PC-3 (cell line): ENCODE data around the gene ANKS4B. TPM values are rescaled to one million over a fixed set of nuclear protein-coding genes. Genes with fewer than 3 reads are reported as not detected.

Source experiments
- ATAC-seq: fragments of 200-7000 bp; cut with Tn5 transposase; 2 replicates; pipeline ENCODE4 v1.9.1; 2020; ENCODE audit warnings: mild to moderate bottlenecking, moderate library complexity
- BruUV-seq: library from RNA; stranded (reverse); fragments of 400-500 nt; replicated peaks from 2 replicates; lab custom pipeline; 2021; lab: Mats Ljungman, UMichigan
- CTCF ChIA-PET: fragments of 300-600 bp; sonication (Branson Sonifier 250); formaldehyde crosslinking; loops from one replicate; lab custom pipeline; 2022; ENCODE audit warnings: antibody characterized with exemption; lab: Charles Lee
- POLR2A ChIA-PET: fragments of 300-600 bp; sonication (Branson Sonifier 250); formaldehyde crosslinking; loops from one replicate; lab custom pipeline; 2022; ENCODE audit warnings: antibody characterized with exemption; ENCODE audit not compliant: unreplicated experiment; lab: Charles Lee
- DNase-seq: peaks from one replicate; pipeline ENCODE4 v3.0.0-alpha.2; 2015
- H2AFZ ChIP-seq: fragments of 300-600 bp; sonication (generic); 2 replicates; pipeline ENCODE4 v1.6.0; 2016; ENCODE audit warnings: antibody characterized with exemption, low read length
- H3F3A ChIP-seq: fragments of 300-600 bp; sonication (generic); one replicate; pipeline ENCODE4 v1.6.0; 2017; ENCODE audit warnings: antibody characterized with exemption, low read length, control low read depth, mild to moderate bottlenecking; ENCODE audit not compliant: unreplicated experiment
- H3K27ac ChIP-seq: fragments of 300-600 bp; sonication (generic); 2 replicates; pipeline ENCODE4 v1.5.1; 2016; ENCODE audit warnings: mild to moderate bottlenecking, low read length
- H3K27me3 ChIP-seq: fragments of 300-600 bp; sonication (generic); 2 replicates; pipeline ENCODE4 v1.6.1; 2016; ENCODE audit warnings: low read length, mixed read lengths
- H3K36me3 ChIP-seq: fragments of 300-600 bp; sonication (generic); 2 replicates; pipeline ENCODE4 v1.6.1; 2016; ENCODE audit warnings: low read depth, mixed run types, low read length, mixed read lengths
- H3K4me1 ChIP-seq: fragments of 300-600 bp; sonication (generic); 2 replicates; pipeline ENCODE4 v1.5.1; 2016; ENCODE audit warnings: low read length; ENCODE audit not compliant: insufficient read depth
- H3K4me2 ChIP-seq: fragments of 300-600 bp; sonication (generic); 2 replicates; pipeline ENCODE4 v1.6.0; 2016; ENCODE audit warnings: low read length
- H3K4me3 ChIP-seq: fragments of 300-600 bp; sonication (generic); 2 replicates; pipeline ENCODE4 v1.5.1; 2016; ENCODE audit warnings: mild to moderate bottlenecking, low read length, mixed read lengths
- H3K79me2 ChIP-seq: fragments of 300-600 bp; sonication (generic); 2 replicates; pipeline ENCODE4 v1.6.1; 2017; ENCODE audit warnings: low read length, mixed read lengths
- H3K9ac ChIP-seq: fragments of 300-600 bp; sonication (generic); 2 replicates; pipeline ENCODE4 v1.6.0; 2016; ENCODE audit warnings: mild to moderate bottlenecking, low read length
- H3K9me2 ChIP-seq: fragments of 300-600 bp; sonication (generic); replicated peaks from 2 replicates; pipeline ENCODE4 v1.6.1; 2016; ENCODE audit warnings: mixed run types, low read length, mixed read lengths
- H3K9me3 ChIP-seq: fragments of 300-600 bp; sonication (generic); 2 replicates; pipeline ENCODE4 v1.6.1; 2016; ENCODE audit warnings: low read length, mixed read lengths
- H4K20me1 ChIP-seq: fragments of 300-600 bp; sonication (generic); 2 replicates; pipeline ENCODE4 v1.6.1; 2016; ENCODE audit warnings: low read length, mixed read lengths
- EZH2 ChIP-seq: fragments of 300-600 bp; sonication (generic); IDR thresholded peaks from one replicate; pipeline ENCODE4 v1.6.1; 2017; ENCODE audit warnings: antibody characterized with exemption, mild to moderate bottlenecking, low read length; ENCODE audit not compliant: unreplicated experiment
- EZH2phosphoT487 ChIP-seq: fragments of 300-600 bp; sonication (generic); IDR thresholded peaks from 2 replicates; pipeline ENCODE4 v1.6.1; 2018; ENCODE audit warnings: mild to moderate bottlenecking, antibody characterized with exemption, low read length, borderline replicate concordance
- intact Hi-C: fragments of 100-400 bp; cut with micrococcal nuclease; formaldehyde crosslinking; loops from 2 replicates; pipeline ENCODE4 v1.9.0; 2023
- total RNA-seq: library from RNA; depleted of rRNA; stranded (reverse); fragments of >200 nt; gene quantifications from 2 replicates; pipeline ENCODE4 v1.2.3, GENCODE V29; 2014
- TF ChIP-seq, protein P1 (sequence below): fragments of 300-600 bp; sonication (generic); conservative IDR thresholded peaks from 2 replicates; pipeline ENCODE4 v1.5.1; 2017; ENCODE audit warnings: antibody characterized with exemption, low read depth, mild to moderate bottlenecking, low read length

ANKS4B gene
- total RNA-seq, 1 experiment from 2014 or later, result not detected

DNA sequence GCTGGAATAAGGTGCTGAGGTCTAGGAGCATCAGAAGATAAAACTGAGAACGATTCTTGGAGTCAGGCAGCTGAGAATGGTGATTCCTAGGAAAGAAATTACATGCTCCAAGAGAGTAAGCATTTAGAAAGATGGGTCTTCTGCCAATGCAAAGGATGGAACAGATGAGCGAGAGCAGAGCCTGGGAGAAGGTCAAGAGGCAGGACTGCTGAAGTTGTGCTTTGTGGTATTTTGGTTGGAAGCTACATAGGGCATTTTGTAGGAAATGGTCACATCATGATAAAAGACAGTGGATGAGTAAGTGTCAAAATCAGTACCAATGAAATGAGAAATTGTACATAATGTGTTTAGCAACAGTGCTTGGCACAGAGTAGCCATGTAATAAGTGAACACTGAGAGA lies 46.0 kb downstream of the ANKS4B start:
- Histone ChIP-seq H3K4me1 (no peaks in the 10 kb centered on the region), H4K20me1 (no peaks in the 10 kb centered on the region), H3K9me2 (no peaks in the 10 kb centered on the region), H3K36me3 (no peaks in the 10 kb centered on the region), H3K4me2 (no peak overlapping the region), H3F3A (no peaks in the 10 kb centered on the region), H3K4me3 (no peak overlapping the region), H2AFZ (no peak overlapping the region), H3K27ac (no peak overlapping the region), H3K9me3 (no peaks in the 10 kb centered on the region), H3K79me2 (no peaks in the 10 kb centered on the region), H3K9ac (no peak overlapping the region), H3K27me3 (peaks cover 49% of the 10 kb centered on the region)
- BruUV-seq, result no TSS peak
- DNase-seq, result no peak
- POLR2A ChIA-PET, result no interaction called here
- intact Hi-C loops, result loop anchor here (5.0 kb wide), 1 partner anchor 92 kb away; no protein-coding TSS in a partner anchor
- TF ChIP-seq EZH2phosphoT487 (no peak), EZH2 (no peak)
- TF ChIP-seq, protein P1, sequence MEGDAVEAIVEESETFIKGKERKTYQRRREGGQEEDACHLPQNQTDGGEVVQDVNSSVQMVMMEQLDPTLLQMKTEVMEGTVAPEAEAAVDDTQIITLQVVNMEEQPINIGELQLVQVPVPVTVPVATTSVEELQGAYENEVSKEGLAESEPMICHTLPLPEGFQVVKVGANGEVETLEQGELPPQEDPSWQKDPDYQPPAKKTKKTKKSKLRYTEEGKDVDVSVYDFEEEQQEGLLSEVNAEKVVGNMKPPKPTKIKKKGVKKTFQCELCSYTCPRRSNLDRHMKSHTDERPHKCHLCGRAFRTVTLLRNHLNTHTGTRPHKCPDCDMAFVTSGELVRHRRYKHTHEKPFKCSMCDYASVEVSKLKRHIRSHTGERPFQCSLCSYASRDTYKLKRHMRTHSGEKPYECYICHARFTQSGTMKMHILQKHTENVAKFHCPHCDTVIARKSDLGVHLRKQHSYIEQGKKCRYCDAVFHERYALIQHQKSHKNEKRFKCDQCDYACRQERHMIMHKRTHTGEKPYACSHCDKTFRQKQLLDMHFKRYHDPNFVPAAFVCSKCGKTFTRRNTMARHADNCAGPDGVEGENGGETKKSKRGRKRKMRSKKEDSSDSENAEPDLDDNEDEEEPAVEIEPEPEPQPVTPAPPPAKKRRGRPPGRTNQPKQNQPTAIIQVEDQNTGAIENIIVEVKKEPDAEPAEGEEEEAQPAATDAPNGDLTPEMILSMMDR, result no peak
- ATAC-seq, result no peak
- CTCF ChIA-PET, result no interaction called here

- Histone ChIP-seq H3K9me2 (no peaks in the 10 kb centered on the region), H3K79me2 (no peaks in the 10 kb centered on the region), H3K4me1 (no peaks in the 10 kb centered on the region), H3K27me3 (peaks cover 46% of the 10 kb centered on the region), H3K4me3 (no peak overlapping the region), H3F3A (no peaks in the 10 kb centered on the region), H4K20me1 (no peaks in the 10 kb centered on the region), H3K4me2 (no peak overlapping the region), H3K27ac (no peak overlapping the region), H2AFZ (no peak overlapping the region), H3K36me3 (no peaks in the 10 kb centered on the region), H3K9me3 (no peaks in the 10 kb centered on the region), H3K9ac (no peak overlapping the region)
- ATAC-seq, result no peak
- POLR2A ChIA-PET, result no interaction called here
- no TSS peak for BruUV-seq
- no peak for DNase-seq
- CTCF ChIA-PET, result no interaction called here
- intact Hi-C loops, result no loop called here
- TF ChIP-seq EZH2phosphoT487 (no peak), EZH2 (no peak)
- TF ChIP-seq, protein P1, result no peak
These were observed 48.3 kb downstream of the ANKS4B start for GRCh38 chr16:21281698-21282389.

GRCh38 chr16:21283521-21284289 lies 50.2 kb downstream of the ANKS4B start:
- DNase-seq (no peak), ATAC-seq (peak; percentile 37; the same call in 1 of the 2 replicates)
- no peak overlapping the region for H3K4me2 ChIP-seq
- POLR2A ChIA-PET, result no interaction called here
- CTCF ChIA-PET, result no interaction called here
- BruUV-seq, result no TSS peak
- TF ChIP-seq EZH2 (no peak), EZH2phosphoT487 (no peak)
- TF ChIP-seq, protein P1, result peak; percentile 17; the same call in 1 of the 2 replicates
- no peaks in the 10 kb centered on the region for H3K79me2 ChIP-seq
- no peak overlapping the region for H3K4me3 ChIP-seq
- H3K4me1 ChIP-seq, result no peaks in the 10 kb centered on the region
- H3K9me3 ChIP-seq, result no peaks in the 10 kb centered on the region
- H3K36me3 ChIP-seq, result no peaks in the 10 kb centered on the region
- peaks cover 44% of the 10 kb centered on the region for H3K27me3 ChIP-seq
- intact Hi-C loops, result no loop called here
- H3K9ac ChIP-seq, result no peak overlapping the region
- H4K20me1 ChIP-seq, result no peaks in the 10 kb centered on the region
- no peaks in the 10 kb centered on the region for H3F3A ChIP-seq
- H3K27ac ChIP-seq, result no peak overlapping the region
- H2AFZ ChIP-seq, result no peak overlapping the region
- H3K9me2 ChIP-seq, result no peaks in the 10 kb centered on the region
